ENCODE data around the gene GRIN2A.

GRIN2A gene

DNA sequence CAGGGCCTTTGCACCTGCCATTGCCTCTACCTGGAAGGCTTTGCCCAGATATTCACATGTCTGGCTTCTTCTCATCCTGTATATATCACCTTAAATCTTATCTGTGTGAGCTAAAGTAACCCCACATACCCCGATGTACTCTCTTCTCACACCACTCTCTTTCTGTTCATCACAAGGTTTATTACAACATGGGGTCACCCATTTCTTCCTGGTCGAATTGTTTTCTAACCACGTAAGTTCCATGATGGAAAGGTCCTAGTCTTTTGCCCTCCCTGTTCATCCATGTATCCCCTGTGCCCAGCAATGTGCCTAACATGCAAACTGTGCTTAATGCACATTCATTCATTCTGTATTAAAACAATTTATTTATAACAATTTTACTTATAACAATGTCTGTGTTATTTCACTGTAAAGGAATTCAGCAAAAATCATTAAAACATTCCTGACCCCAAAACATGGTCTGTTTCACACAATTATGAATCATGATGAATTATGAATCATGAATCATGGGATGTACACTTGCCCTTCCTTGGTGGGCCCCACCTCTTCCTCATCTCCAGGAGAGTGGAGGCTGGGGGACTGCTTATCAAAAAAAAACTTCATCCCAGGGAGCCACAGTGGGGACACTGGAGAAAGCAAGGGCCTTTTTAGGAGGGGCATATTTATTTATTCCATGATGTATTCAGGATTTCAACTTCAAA is 336.4 kb downstream of the GRIN2A start:
- Histone ChIP-seq H3K27me3 (ENCODE audit: insufficient read depth, low read depth) (no peaks in the 10 kb centered on the region), H2AFZ (ENCODE audit: low read depth) (no peak overlapping the region), H3K27ac (no peak overlapping the region), H3K4me1 (ENCODE audit: low read depth, poor library complexity, severe bottlenecking) (no peaks in the 10 kb centered on the region), H3K79me2 (ENCODE audit: insufficient read depth, low read depth) (no peaks in the 10 kb centered on the region), H4K20me1 (ENCODE audit: insufficient read depth) (no peaks in the 10 kb centered on the region), H3K9ac (no peak overlapping the region), H3K4me2 (no peak overlapping the region), H3K4me3 (IDR thresholded peaks at IDR 0.05; ENCODE audit: insufficient read depth, low read depth, low read length) (no peak overlapping the region), H3K36me3 (ENCODE audit: insufficient read depth) (no peaks in the 10 kb centered on the region)
- TF ChIP-seq, protein P1, sequence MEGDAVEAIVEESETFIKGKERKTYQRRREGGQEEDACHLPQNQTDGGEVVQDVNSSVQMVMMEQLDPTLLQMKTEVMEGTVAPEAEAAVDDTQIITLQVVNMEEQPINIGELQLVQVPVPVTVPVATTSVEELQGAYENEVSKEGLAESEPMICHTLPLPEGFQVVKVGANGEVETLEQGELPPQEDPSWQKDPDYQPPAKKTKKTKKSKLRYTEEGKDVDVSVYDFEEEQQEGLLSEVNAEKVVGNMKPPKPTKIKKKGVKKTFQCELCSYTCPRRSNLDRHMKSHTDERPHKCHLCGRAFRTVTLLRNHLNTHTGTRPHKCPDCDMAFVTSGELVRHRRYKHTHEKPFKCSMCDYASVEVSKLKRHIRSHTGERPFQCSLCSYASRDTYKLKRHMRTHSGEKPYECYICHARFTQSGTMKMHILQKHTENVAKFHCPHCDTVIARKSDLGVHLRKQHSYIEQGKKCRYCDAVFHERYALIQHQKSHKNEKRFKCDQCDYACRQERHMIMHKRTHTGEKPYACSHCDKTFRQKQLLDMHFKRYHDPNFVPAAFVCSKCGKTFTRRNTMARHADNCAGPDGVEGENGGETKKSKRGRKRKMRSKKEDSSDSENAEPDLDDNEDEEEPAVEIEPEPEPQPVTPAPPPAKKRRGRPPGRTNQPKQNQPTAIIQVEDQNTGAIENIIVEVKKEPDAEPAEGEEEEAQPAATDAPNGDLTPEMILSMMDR (conservative IDR thresholded peaks at IDR 0.05; ENCODE audit: low read depth, low read length): no peak

DNA sequence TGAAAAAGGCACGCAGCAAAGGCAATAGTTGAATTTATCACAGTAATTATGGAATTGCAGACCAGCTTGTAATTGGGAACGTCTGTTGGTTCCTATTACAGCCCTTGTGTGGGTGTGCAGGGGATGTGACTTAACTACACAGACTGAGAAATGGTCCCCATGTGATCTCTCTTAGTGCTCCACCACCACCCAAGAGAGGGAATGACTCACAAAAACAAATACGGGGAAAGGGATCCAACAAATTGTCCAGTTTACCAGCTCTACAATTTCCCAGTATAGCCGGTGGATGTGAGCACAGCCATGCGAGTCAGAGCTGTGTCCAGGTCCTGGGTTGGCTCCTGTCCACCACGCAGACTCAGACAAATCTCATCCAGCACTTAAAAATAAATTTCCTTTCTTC is 337.9 kb downstream of the GRIN2A start:
- TF ChIP-seq, protein P1 (conservative IDR thresholded peaks at IDR 0.05; ENCODE audit: low read depth, low read length): no peak
- Histone ChIP-seq H4K20me1 (ENCODE audit: insufficient read depth) (no peaks in the 10 kb centered on the region), H3K27ac (no peak overlapping the region), H2AFZ (ENCODE audit: low read depth) (no peak overlapping the region), H3K4me3 (IDR thresholded peaks at IDR 0.05; ENCODE audit: insufficient read depth, low read depth, low read length) (no peak overlapping the region), H3K9ac (no peak overlapping the region), H3K27me3 (ENCODE audit: insufficient read depth, low read depth) (no peaks in the 10 kb centered on the region), H3K36me3 (ENCODE audit: insufficient read depth) (no peaks in the 10 kb centered on the region), H3K4me2 (no peak overlapping the region), H3K4me1 (ENCODE audit: low read depth, poor library complexity, severe bottlenecking) (no peaks in the 10 kb centered on the region), H3K79me2 (ENCODE audit: insufficient read depth, low read depth) (no peaks in the 10 kb centered on the region)

DNA sequence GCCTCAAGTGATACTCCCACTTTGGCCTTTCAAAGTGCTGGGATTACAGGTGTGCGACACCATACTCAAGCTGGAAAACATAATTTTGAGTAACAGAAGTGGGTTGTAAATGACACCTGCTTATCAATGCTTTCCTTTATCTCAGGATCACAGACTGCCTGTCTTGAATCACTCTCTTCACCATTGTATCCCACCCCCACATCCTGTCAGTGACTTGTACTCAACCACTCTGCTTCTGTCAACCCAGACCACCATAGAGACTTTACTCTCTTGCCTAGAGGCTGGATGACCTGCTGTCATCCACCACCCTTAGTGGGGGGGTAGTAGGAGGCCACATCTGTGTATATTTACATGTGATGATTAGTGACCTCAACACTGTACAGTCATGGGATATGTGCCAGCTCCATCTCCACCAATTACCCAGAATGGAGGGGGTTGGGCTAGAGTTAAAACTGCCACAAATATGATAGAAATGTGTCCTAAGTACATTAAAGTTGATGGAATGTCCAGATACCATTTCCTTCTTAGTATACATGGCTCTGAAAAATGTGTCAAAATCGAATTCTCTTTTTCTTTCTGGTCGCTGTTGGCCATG is 338.7 kb downstream of the GRIN2A start:
- TF ChIP-seq, protein P1 (conservative IDR thresholded peaks at IDR 0.05; ENCODE audit: low read depth, low read length): no peak
- Histone ChIP-seq H3K4me2 (no peak overlapping the region), H3K36me3 (ENCODE audit: insufficient read depth) (no peaks in the 10 kb centered on the region), H4K20me1 (ENCODE audit: insufficient read depth) (no peaks in the 10 kb centered on the region), H3K27ac (no peak overlapping the region), H3K79me2 (ENCODE audit: insufficient read depth, low read depth) (no peaks in the 10 kb centered on the region), H3K27me3 (ENCODE audit: insufficient read depth, low read depth) (no peaks in the 10 kb centered on the region), H3K4me1 (ENCODE audit: low read depth, poor library complexity, severe bottlenecking) (no peaks in the 10 kb centered on the region), H2AFZ (ENCODE audit: low read depth) (no peak overlapping the region), H3K4me3 (IDR thresholded peaks at IDR 0.05; ENCODE audit: insufficient read depth, low read depth, low read length) (no peak overlapping the region), H3K9ac (no peak overlapping the region)

DNA sequence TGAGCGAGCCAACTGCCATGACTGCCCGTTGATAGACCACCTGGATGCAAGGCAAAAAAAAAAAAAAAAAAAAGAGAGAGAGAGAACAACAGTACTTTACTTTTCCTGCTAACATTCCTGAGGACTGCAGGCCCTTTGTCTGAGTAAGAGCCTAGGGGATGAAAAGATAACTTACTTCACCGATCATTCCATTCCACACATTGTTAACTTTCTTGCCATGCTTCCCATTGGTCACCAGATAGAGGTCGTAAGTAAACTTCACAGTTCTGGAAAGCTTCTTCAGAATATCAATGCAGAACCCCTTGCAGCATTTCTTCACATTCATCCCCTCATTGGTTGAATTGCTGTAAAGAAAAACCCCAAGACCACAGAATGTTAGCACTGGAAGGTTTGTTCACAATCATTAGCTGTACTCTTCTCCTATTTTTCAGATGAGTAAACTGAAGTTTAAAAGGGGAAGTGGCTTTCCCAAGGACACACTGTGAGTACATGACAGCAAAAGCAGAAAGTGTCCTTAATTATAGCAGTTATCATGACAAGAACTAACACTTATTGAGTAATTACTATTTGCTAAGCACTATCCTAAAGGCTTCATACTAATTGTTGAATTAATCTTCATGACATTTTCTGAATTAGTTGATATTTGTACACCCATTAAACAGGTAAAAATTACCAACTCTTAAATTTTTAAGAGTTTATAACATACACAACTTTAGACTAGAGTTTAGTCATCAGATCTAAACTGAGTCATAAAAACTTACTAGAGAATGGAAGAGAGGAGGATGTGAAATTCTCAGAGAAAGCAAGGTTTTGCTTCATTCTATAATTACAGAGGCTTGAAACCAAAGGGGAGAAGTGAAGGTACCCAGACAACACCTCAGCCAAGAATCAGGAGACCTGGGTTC is 341.2 kb downstream of the GRIN2A start:
- H3K9ac ChIP-seq: no peak overlapping the region
- H3K79me2 ChIP-seq (ENCODE audit: insufficient read depth, low read depth): no peaks in the 10 kb centered on the region
- H2AFZ ChIP-seq (ENCODE audit: low read depth): no peak overlapping the region
- H3K27me3 ChIP-seq (ENCODE audit: insufficient read depth, low read depth): no peaks in the 10 kb centered on the region
- H3K4me2 ChIP-seq: no peak overlapping the region
- H3K4me3 ChIP-seq (IDR thresholded peaks at IDR 0.05; ENCODE audit: insufficient read depth, low read depth, low read length): no peak overlapping the region
- H3K36me3 ChIP-seq (ENCODE audit: insufficient read depth): no peaks in the 10 kb centered on the region
- TF ChIP-seq, protein P1 (conservative IDR thresholded peaks at IDR 0.05; ENCODE audit: low read depth, low read length): no peak
- H3K4me1 ChIP-seq (ENCODE audit: low read depth, poor library complexity, severe bottlenecking): no peaks in the 10 kb centered on the region
- H4K20me1 ChIP-seq (ENCODE audit: insufficient read depth): no peaks in the 10 kb centered on the region
- no peak overlapping the region for H3K27ac ChIP-seq

All from KMS-11 (cell line).